HG03039 (cell line): ENCODE measurements around the gene HOXA6.

Experiments used
- ATAC-seq: cut with Tn5 transposase; IDR thresholded peaks from one replicate; pipeline ENCODE4 v1.9.1; 2021; ENCODE audit warnings: mild to moderate bottlenecking, moderate library complexity; ENCODE audit not compliant: unreplicated experiment

HOXA6 gene

GRCh38 chr7:27173956-27174873, 26.6 kb upstream of the HOXA6 start, which contains the start of gene HOXA10:
HOXA10 (minus strand) TSS chr7:27174320; CDS start chr7:27174306, 14 bp downstream.
- ATAC-seq, result no peak

GRCh38 chr7:27173511-27173955, 26.0 kb upstream of the HOXA6 start:
- no peak for ATAC-seq

GRCh38 chr7:27172823-27173510, 25.4 kb upstream of the HOXA6 start:
- no peak for ATAC-seq

- no peak for ATAC-seq
These were observed 24.8 kb upstream of the HOXA6 start for GRCh38 chr7:27172315-27172774.

- ATAC-seq, result no peak
These were observed 24.2 kb upstream of the HOXA6 start for GRCh38 chr7:27171637-27172314.

GRCh38 chr7:27171325-27171636, 23.7 kb upstream of the HOXA6 start:
- ATAC-seq, result no peak

GRCh38 chr7:27170426-27171324, 23.1 kb upstream of the HOXA6 start:
- ATAC-seq, result no peak

GRCh38 chr7:27169658-27170425, 22.3 kb upstream of the HOXA6 start:
- ATAC-seq, result no peak

- ATAC-seq, result no peak
These were observed 20.8 kb upstream of the HOXA6 start for GRCh38 chr7:27168265-27168947.

- ATAC-seq, result no peak
These were observed 20.3 kb upstream of the HOXA6 start for GRCh38 chr7:27167916-27168264.

- ATAC-seq, result no peak
These were observed 19.2 kb upstream of the HOXA6 start for GRCh38 chr7:27166531-27167505.

- no peak for ATAC-seq
These were observed 18.5 kb upstream of the HOXA6 start for GRCh38 chr7:27165996-27166530.

- ATAC-seq, result no peak
These were observed 17.8 kb upstream of the HOXA6 start, which contains the start of gene HOXA9 for GRCh38 chr7:27165089-27165995. HOXA9 (minus strand) TSS chr7:27165537; CDS start chr7:27165457, 80 bp downstream.

- no peak for ATAC-seq
These were observed 17.0 kb upstream of the HOXA6 start for GRCh38 chr7:27164367-27165088.

GRCh38 chr7:27164045-27164366, 16.4 kb upstream of the HOXA6 start:
- ATAC-seq, result no peak
